HG03571 (cell line): ENCODE measurements around the gene NNMT.

ENCODE experiments used
- ATAC-seq: cut with Tn5 transposase; IDR thresholded peaks from one replicate; pipeline ENCODE4 v1.9.1; 2021; ENCODE audit not compliant: unreplicated experiment

The NNMT gene

GRCh38 chr11:114343020-114343419 is 46.8 kb downstream of the NNMT start:
- ATAC-seq: no peak

GRCh38 chr11:114343493-114343892 is 47.3 kb downstream of the NNMT start:
- ATAC-seq: no peak

- ATAC-seq: no peak
Measured at GRCh38 chr11:114344494-114344893, 48.3 kb downstream of the NNMT start.

GRCh38 chr11:114345575-114346222 is 49.5 kb downstream of the NNMT start:
- no peak for ATAC-seq

- no peak for ATAC-seq
Measured at GRCh38 chr11:114346709-114347141, 50.5 kb downstream of the NNMT start.

- no peak for ATAC-seq
Measured at GRCh38 chr11:114348200-114349191, 52.3 kb downstream of the NNMT start.

- ATAC-seq: no peak
Measured at GRCh38 chr11:114350022-114350421, 53.8 kb downstream of the NNMT start.

GRCh38 chr11:114353443-114353842 is 57.2 kb downstream of the NNMT start:
- no peak for ATAC-seq

GRCh38 chr11:114354076-114354475 is 57.9 kb downstream of the NNMT start:
- no peak for ATAC-seq

- ATAC-seq: no peak
Measured at GRCh38 chr11:114358716-114359115, 62.5 kb downstream of the NNMT start.

- ATAC-seq: no peak
Measured at GRCh38 chr11:114359342-114359741, 63.1 kb downstream of the NNMT start.

- ATAC-seq: no peak
Measured at GRCh38 chr11:114362326-114362725, 66.1 kb downstream of the NNMT start.

GRCh38 chr11:114362958-114363357 is 66.8 kb downstream of the NNMT start:
- no peak for ATAC-seq
